Right lung (tissue), 5 donors: ENCODE data around the gene BRD3OS. TPM values are rescaled to one million over a fixed set of nuclear protein-coding genes. Genes with fewer than 3 reads are reported as not detected.
"Not testable (repeated sequence)": the region's sequence is repeated elsewhere in the genome, so short reads cannot be mapped to it uniquely, and the experiment has no call there.

Experiments used
- DNase-seq, 2 donors: peaks; one replicate each; pipeline ENCODE4 v3.0.0-alpha.2; 2013
- polyA plus RNA-seq, 5 donors: library from polyadenylated mRNA; unstranded; fragments of 120-200 nt; gene quantifications; one replicate each; pipeline versions ENCODE4 v1.2.1 to v1.2.3, GENCODE V29; 2013; ENCODE audit warnings: inconsistent platforms in 1 of 5, low replicate concordance in 1 of 5; ENCODE audit not compliant: insufficient read length in 5 of 5, insufficient read depth in 1 of 5

BRD3OS gene
- polyA plus RNA-seq, 5 donors, result 16.3 to 23.6 (median 17.8) TPM

DNA sequence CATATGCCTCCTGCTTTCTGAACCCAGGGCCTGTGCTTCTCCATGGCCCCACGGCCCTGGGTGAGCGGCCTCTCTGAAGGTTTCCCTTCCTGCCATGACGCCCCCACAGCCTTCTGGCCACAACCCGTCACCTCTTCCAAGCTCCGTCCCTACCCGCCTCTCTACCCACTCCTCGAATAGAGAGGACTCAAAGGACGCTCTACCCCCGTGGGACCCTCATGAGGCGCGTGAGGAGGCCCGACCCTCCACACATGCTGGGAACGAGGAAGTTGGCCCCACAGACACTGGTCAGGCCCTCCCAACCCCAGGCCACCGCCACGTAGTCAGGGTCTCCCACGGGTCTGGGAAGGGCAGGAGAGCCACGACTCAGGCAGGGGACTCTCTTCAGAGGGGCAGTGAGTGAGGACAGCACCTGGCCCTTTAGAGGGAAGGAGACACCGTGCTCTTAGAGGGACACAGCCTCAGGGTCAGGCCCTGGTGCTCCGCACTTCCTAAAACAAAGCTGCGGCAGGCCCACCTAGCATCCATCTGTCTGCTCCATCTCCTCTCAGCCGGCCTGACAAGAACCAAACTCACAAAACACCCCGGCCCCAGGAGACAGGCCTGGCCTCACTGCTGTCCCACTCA is 37.3 kb downstream of the BRD3OS start:
- DNase-seq, result no peak

DNA sequence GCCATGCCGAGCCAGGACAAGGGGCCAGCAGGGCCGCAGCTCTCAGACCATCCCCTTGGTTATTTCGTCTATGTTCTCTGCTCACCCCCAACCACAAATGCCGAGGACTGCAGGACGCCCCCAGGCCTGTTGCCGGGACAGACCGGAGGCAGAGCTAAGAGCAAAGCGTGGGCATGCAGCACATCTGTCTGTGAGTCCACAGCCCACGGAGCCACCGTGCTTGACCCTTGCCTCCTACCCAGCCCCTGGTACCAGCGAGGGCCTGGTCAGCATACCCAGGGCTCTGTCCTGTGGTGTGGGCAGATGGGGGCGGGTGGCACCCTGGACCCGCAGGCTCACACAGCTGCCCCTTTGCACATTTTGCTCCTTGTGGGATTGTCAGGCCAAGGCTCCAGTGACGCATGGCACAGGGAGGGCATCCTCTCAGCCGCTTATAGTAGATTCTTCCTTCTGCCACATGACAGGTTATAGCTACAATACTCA is 37.8 kb downstream of the BRD3OS start:
- no peak for DNase-seq

DNA sequence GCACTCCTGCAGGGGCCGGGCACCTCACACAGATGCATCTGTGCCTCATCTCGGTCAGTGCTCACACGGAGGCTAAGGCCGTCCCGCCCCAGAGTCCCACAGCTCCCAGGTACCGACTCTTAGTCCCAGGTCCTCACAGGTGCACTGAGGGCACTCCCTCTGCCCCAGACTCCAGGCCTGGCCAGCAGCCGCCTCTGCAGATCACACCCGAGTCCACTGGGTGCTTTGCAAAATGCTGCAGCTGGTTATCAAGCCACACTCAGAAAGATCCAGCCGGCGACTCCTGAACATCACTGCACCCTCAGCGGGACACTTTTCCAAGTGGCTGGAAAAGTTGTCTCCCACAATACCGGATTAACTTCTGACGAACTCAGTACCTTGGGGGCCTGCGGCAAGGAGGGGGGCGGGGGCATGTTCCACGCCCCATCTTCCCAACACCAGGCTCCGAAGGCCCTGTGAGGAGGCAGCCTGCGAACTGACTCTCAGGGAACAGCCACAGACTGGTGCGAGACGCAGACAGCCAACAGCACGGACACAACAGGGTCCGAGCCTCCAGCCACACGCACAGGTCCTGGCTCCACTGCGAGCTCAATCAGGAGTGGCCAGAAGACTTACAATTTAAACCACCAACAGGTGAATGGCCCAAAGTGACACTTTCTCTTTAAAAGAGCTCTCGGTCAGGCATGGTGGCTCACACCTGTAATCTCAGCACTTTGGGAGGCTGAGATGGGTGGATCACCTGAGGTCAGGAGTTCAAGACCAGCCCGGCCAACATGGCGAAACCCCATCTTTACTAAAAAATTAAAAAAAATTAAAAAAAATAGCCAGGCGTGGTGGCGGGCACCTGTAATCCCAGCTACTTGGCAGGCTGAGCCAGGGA is 38.5 kb downstream of the BRD3OS start:
- DNase-seq, result no peak

DNA sequence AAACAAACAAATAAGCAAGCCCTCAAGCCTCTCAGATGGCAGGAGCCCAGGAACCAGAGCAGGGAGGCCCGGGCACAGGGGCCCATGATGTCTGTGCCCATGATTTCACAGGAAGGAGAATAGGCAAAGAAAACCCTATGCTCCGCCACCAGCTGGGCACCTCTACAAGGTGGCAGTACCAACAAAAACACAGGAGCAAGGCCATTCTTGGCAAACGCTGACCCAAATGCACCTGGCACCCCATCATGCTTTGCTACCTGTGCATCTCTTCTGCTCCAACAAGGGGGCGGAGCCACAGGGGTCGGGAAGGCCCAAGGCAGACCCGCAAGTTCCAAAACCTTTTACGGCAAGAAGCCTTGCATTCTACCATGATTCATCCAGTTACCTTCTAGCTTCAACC is 39.4 kb downstream of the BRD3OS start:
- no peak for DNase-seq

DNA sequence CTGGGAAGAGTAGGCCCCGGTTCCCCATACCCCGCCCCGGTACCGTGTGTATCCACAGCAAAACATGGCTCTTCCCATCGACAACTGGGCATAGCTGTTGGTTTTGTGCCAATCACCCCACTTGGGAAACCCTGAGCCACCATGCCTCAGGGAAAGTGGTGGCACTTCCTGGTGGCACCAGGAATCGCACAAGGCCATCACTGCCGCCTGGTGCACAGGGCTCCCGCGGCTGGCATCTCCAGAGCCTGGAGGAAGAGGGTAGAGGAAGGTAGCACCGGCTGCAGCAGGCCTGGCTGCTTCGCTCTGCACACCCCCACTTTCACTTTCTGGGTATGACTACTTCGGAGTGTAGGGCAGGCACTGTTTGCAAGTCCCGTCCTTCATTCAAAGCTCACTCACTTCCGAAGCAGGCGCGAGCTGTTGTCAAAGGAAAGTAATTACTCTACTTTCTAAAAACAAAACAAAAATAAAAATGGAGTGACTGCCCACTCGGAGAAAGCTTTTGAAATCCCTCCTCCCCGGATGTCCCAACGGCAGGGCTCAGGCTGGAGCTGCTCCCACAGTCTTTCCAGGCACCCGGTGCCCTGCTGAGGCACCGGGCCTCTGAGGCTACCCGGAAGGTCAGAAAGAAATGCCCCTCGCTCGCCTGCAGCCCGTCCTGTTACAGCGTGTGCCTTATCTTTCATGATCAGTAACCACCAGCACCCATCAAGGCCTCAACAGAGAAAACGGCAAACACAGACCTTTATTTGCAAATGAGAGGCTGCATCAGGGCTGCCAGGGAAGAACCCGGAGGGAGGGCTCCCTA is 40.5 kb downstream of the BRD3OS start:
- DNase-seq, result peak in 1 of 2 donors; percentile 5

DNA sequence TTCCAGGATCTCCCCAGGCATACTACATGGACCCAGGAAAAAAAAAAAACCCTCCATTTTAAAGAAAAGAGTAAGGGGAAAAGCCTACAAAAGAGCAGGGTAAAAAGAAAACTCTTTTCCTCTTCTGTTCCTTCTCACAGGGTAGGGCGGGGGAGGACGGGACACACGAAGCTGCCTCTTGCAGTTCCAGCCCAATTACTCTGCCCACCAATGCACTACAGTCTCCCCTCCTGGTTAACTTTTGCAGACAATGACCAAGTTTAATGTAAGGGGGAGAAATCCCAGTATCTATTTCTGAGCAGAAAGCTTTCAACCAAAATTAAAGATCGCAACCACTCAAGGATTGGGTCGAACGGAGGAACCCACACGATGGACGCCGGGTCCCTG is 41.2 kb downstream of the BRD3OS start:
- DNase-seq, result peak in 1 of 2 donors; percentile 13

DNA sequence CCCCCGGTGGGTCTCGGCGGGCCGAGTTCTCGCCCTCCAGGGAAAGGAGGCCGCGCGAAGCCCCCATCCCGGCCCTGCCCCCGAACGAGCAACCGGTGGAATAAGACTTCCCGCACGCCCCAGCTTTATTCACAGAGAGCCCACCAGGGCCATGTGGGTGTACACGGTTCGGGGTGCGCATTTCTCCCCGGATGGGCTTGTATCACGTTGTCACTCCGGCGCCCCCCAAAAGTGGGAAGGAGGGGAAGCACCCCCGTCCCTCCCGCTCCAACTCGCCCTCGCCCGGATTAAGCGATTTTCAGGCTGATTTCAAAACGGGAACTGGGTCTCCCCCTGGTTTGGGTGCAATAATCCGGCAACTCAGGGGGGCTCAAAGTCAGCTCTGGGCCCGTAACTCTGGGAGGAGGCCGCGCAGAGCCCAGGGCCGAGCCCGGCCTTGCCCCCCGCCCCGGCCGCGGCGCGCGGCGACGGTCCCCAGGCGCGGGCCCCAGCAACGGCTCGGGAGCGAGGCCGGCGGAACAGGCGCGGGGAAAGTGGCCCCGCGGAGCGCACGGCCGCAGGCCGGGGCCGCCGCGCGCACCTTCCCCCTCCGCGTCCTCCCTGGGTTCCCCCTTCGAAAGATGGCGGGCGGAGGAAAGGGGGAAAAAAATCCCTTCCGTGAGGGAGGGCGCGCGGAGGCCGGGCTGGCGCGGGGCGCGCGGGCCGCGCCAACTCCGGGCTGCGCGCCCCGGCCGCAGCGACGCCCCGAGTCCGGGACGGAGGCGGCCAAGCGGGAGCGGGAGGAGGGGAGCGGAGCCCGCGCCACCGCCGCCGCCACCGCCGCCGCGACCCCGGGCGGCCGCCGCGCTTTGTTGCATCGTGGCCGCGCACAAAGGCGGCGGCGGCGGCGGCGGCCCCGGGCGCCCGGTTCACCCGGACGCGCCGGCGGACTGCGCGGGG is 41.9 kb downstream of the BRD3OS start:
- peak in 1 of 2 donors; percentile 19 for DNase-seq

DNA sequence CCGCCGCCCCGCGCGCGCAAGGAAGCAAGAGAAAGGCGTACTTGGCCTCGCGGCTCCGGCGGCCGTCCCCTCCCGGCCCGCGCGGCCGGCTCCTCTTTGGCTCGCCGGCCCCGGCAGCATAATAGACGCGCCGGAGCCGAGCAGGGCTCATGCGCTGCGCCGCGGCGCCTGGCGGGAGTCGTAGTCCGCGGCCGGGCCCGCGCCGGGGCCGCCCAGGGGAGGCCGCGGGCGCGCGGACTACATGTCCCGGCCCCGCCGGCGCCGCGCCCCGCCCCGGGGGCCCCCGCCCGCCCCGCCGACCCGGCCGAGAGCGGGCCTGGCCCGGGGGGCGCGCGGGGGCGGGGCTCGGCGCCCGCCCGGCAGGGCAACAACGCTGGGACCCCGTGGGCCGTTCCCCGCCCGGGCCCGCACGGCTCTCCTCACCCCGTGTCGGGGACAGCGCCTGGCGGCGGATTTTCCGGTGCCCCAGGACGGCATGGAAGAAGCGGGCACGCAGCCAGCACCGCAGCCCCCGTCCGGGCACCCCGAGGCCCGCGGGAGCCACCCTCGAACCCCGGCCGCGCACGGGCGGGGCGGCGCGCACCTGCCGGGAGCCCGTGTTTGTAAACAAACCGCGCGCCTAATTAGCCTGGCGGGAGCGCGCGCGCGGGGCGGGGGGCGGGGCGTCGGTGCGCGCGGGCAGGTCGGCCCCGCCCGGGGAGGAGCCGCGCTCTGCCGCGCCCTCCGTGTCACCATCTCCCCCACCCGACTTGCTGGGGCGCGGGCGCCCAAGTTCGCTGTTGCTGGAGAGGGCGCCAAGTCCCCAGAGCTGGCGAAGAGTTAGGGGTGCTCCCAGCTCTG is 42.8 kb downstream of the BRD3OS start, which contains the start of gene BRD3:
TSS of gene BRD3 (minus strand) at position 123 of the 840 bp plus-strand sequence. CDS start 14,549 bp downstream, outside the sequence.
- peak; percentile 88 to 89 for DNase-seq

DNA sequence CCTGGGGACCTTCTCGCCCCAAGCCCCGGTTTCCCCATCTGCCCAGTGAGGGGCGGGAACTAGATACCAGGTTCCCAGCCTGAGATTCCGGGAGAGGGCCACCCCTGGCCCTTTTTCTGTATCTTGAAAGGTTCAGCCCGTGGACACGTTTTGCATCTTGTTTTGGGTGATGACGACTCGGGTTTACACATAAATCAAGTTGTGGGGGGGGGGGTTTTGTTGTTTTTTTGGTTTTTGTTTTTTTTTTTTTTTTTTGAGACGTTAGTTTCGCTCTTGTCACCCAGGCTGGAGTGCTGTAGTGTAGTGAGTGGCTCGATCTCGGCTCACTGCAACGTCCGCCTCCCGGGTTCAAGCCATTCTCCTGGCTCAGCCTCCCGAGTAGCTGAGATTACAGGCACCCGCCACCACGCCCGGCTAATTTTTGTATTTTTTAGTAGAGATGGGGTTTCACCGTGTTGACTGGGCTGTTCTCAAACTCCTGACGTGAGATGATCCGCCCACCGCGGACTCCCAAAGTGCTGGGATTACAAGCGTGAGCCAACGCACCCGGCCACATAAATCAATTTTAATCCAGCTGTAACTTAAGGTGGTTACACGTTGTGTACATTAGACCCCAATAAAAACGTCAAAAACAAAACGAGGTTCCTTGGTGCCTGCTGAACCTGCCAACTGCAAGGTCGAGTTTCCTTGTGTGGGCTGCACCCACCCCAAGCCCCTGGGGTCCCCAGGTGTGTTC is 43.6 kb downstream of the BRD3OS start:
- no peak for DNase-seq

DNA sequence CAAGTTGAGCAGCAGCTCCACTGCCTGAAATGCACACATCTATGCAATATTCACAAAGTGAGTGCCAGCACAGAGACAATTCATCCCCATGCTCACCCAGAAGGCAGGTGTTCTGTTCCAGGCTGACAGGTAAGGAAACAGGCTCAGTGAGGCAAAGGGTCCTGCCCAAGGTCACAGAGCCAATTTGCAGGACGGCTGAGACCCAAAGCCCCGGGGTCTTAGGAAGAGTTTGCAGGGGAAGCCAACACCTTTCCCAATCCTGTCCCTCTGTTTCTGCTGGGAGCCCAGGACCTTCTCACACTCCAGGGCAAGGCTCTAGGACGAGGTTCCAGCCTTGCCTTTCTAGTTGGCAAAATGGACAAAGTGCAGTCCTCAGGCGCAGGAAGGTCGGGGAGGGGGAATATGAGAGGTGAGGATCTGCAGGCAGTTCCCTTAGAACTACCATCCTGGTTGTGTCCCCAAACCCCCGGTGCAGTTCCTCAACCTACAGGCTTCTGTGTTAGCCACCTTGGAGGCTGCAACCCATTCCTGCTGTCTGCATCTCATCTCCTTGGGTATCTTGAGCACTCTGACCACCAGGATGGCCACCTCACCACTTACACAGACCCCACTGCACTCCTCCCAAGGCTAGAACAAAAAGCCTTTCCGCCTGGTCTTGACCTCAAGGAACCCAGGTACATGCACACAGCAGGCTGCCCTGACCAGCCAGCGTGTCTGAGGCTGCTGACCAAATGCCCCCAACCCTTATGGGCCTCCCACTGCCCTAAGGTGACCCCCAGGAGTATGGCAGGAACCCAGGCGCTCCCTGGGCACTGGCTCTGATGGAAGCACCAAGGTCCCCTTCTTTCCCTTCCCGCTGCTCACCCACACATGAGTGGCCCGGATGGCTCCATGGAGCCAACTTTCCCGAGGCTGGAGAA is 44.5 kb downstream of the BRD3OS start:
- DNase-seq, result no peak

DNA sequence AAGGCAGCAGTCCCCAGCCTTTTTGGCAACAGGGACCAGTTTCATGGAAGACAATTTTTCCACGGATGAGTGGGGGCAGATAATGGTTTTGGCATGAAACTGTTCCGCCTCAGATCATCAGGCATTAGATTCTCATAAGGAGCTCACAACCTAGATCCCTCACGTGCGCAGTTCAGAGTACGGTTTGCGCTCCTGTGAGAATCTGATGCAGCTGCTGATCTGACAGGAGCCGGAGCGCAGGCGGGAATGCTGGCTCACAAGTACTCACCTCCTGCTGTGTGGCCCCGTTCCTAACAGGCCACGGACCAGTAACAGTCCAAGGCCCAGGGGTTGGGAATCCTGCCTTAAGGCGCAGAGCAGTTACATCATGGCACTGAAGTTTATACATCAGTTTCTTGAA is 45.9 kb downstream of the BRD3OS start:
- no peak for DNase-seq

DNA sequence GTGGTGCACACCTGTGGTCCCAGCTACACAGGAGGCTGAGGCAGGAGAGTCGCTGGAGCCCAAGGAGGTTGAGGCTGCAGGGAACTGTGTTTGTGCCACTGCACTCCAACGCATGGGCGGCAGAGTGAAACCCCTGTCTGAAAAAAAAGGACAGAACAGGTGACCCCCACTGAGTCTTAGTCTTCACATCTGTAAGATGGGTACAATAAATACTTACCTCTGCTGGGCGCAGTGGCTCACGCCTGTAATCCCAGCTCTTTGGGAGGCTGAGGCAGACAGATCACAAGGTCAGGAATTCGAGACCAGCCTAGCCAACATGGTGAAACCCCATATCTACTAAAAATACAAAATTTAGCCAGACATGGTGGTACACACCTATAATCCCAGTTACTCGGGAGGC is 47.4 kb downstream of the BRD3OS start:
- not testable (repeated sequence) for DNase-seq

DNA sequence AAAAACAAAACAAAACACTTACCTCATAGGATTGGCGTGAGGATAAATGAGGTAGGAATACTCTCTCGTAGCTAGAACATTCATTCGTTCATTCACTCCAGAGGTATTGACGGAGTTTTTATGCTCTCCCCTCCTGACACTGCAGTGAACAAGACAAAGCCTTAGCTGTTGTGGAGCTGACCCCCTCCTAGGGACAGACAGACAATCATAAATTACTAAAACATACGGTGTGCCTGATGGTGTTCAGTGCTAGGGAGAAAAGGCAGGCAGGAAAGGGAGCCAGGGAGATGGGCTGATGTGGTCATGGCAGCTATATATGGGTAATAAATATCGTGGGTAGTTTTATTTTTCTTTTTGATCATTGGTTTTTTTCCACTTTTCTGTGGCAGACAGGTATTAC is 48.2 kb downstream of the BRD3OS start:
- DNase-seq, result no peak

DNA sequence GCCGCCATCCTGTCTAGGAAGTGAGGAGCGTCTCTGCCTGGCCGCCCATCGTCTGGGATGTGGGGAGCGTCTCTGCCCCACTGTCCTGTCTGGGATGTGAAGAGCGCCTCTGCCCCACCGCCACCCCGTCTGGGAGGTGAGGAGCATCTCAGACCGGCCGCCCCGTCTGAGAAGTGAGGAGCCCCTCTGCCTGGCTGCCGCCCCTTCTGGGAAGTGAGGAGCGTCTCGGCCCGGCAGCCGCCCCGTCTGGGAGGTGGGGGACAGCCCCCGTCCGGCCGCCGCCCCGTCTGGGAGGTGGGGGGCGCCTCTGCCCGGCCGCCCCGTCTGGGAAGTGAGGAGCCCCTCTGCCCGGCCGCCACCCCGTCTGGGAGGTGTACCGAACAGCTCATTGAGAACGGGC is 50.4 kb downstream of the BRD3OS start:
- not testable (repeated sequence) for DNase-seq

DNA sequence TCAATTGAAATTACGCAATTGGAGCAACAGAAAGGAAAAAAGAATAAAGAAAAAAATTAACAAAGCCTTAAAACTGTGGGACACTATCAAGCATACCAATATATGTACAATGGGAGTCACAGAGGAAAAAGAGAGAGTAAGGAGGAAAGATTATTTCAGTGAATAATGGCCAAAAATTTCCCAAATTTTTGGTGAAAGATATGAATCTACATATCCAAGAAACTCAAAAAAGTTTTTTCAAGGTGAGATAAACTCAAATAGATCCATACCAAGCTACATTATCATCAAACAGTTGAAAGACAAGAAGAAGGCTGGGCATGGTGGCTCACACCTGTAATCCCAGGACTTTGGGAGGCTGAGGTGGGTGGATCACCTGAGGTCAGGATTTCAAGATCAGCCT is 51.4 kb downstream of the BRD3OS start:
- DNase-seq, result no peak
